Immature natural killer cell (primary cell): Measurements from ENCODE around the gene IL6. TPM values are rescaled to one million over a fixed set of nuclear protein-coding genes. Genes with fewer than 3 reads are reported as not detected.

Source experiments
- DNase-seq, 3 donors: peaks; one replicate each; pipeline ENCODE4 v3.0.0; 2022; ENCODE audit warnings: mixed read lengths in 1 of 3
- H3K27ac Mint-ChIP-seq, 6 donors: one replicate each; pipeline ENCODE4 v1.8.0; 2020; ENCODE audit warnings: mixed read lengths in 6 of 6, mild to moderate bottlenecking in 5 of 6, inconsistent platforms in 4 of 6, moderate library complexity in 3 of 6
- H3K27me3 Mint-ChIP-seq, 3 donors: one replicate each; pipeline ENCODE4 v1.8.0; 2020 to 2021; ENCODE audit warnings: low read depth in 3 of 3, mild to moderate bottlenecking in 3 of 3, mixed read lengths in 3 of 3, moderate library complexity in 3 of 3, inconsistent platforms in 1 of 3
- H3K36me3 Mint-ChIP-seq, 3 donors: one replicate each; pipeline ENCODE4 v1.8.0; 2020; ENCODE audit warnings: mixed read lengths in 3 of 3, inconsistent platforms in 2 of 3, mild to moderate bottlenecking in 2 of 3
- H3K4me1 Mint-ChIP-seq, 2 donors: one replicate each; pipeline ENCODE4 v1.8.0; 2020; ENCODE audit warnings: inconsistent platforms in 2 of 2, mild to moderate bottlenecking in 2 of 2, mixed read lengths in 2 of 2, moderate library complexity in 1 of 2
- H3K4me3 Mint-ChIP-seq, 5 donors: one replicate each; pipeline ENCODE4 v1.8.0; 2020; ENCODE audit warnings: mild to moderate bottlenecking in 5 of 5, mixed read lengths in 5 of 5, inconsistent platforms in 3 of 5, moderate library complexity in 3 of 5
- H3K9me3 Mint-ChIP-seq, 6 donors: one replicate each; pipeline ENCODE4 v1.8.0; 2020; ENCODE audit warnings: mild to moderate bottlenecking in 6 of 6, mixed read lengths in 6 of 6, inconsistent platforms in 4 of 6, moderate library complexity in 3 of 6
- polyA plus RNA-seq, 3 donors: library from polyadenylated mRNA; unstranded; fragments of 300-500 nt; fragmentation: Illumina TruSeq; gene quantifications; one replicate each; pipeline ENCODE4 v1.2.3, GENCODE V29; 2021

Gene IL6
- polyA plus RNA-seq, 3 donors from 2014 or later, result not detected

- DNase-seq, result no peak
- H3K27me3 Mint-ChIP-seq, result peaks cover 0 to 2% (median 2%) of the 10 kb centered on the region in 3 donors
- no peak overlapping the region for H3K27ac Mint-ChIP-seq
- no peaks in the 10 kb centered on the region for H3K9me3 Mint-ChIP-seq
- no peaks in the 10 kb centered on the region for H3K4me1 Mint-ChIP-seq
- H3K4me3 Mint-ChIP-seq, result no peak overlapping the region
- no peaks in the 10 kb centered on the region for H3K36me3 Mint-ChIP-seq
These were observed 17.1 kb upstream of the IL6 start for GRCh38 chr7:22709857-22710256.

- Mint-ChIP-seq H3K36me3 (no peaks in the 10 kb centered on the region), H3K9me3 (no peaks in the 10 kb centered on the region), H3K27ac (no peak overlapping the region), H3K27me3 (peaks cover 2 to 7% (median 3%) of the 10 kb centered on the region in 3 donors), H3K4me3 (no peak overlapping the region), H3K4me1 (no peaks in the 10 kb centered on the region)
- DNase-seq, result no peak
These were observed 14.0 kb upstream of the IL6 start for GRCh38 chr7:22712999-22713398.

GRCh38 chr7:22713463-22713862 lies 13.5 kb upstream of the IL6 start:
- Mint-ChIP-seq H3K4me3 (no peak overlapping the region), H3K36me3 (no peaks in the 10 kb centered on the region), H3K4me1 (no peaks in the 10 kb centered on the region), H3K27me3 (peaks cover 2 to 7% (median 3%) of the 10 kb centered on the region in 3 donors), H3K27ac (no peak overlapping the region), H3K9me3 (no peaks in the 10 kb centered on the region)
- DNase-seq, result no peak

DNA sequence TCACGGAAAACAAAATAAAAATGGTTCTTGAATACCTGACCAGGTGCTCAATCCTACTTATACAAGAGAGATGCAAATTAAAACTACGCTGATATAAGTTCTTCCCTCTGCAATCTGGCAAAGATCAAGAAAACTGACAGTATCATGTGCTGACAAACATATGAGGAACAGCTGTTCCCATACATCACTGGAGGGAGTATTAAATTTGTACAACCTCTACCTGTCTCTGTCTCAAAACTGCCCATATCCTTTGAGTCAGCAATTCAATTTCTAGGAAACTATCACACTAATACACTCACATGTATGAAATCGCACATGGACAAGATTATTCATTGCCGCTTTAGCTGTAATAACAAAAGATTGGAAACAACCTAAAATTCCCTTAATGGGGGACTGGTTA lies 11.0 kb upstream of the IL6 start:
- no peaks in the 10 kb centered on the region for H3K9me3 Mint-ChIP-seq
- no peaks in the 10 kb centered on the region for H3K4me1 Mint-ChIP-seq
- peaks cover 2 to 5% (median 3%) of the 10 kb centered on the region in 3 donors for H3K27me3 Mint-ChIP-seq
- H3K4me3 Mint-ChIP-seq, result no peak overlapping the region
- no peaks in the 10 kb centered on the region for H3K36me3 Mint-ChIP-seq
- DNase-seq, result no peak
- no peak overlapping the region for H3K27ac Mint-ChIP-seq

DNA sequence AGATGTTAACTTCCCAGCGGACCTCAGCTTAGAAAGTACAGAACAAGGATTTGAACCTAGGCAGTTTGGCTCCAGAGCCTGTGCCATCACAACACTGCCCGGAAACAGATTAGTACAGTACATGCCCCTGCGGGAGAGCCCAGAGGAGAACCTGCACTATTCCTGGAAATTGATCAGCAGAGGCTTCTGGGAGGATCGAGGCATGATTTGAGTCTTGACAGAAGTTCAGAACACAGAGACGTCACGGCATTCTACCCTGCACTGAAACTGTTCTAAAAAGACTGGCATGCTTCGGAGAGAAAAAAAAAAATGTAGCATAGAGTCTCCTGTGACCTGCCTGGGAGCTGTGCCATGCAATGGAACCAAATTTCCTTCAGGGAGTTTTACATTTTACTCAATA lies 9.2 kb upstream of the IL6 start:
- H3K27me3 Mint-ChIP-seq, result peaks cover 2 to 5% (median 3%) of the 10 kb centered on the region in 3 donors

DNA sequence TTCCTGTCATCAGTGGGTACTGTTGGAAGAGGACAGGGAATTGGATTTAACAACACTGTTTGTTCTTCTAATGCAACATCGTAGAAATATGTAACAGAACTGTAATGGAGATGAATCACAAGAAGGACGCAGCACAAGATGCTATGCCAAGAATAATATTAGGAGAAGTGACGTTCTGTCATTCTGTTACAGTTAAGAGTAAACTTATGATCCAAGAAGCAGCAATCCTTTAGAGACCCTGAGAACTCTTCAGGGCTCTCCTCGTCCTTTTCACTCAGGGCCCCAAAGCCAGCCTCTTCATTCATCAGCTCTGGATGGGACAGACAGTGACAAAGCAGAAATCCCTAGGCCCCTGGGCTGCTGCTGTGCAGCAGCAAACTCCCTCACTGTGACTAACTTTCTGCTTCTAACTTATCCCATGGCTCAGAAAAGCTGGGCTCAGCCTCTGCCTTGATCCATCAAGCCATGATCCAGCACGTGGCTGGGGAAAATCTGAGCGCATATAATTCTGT lies 8.7 kb upstream of the IL6 start:
- Mint-ChIP-seq H3K4me3 (no peak overlapping the region), H3K4me1 (no peaks in the 10 kb centered on the region), H3K27me3 (peaks cover 2 to 5% (median 3%) of the 10 kb centered on the region in 3 donors), H3K9me3 (no peaks in the 10 kb centered on the region), H3K27ac (no peak overlapping the region), H3K36me3 (no peaks in the 10 kb centered on the region)
- no peak for DNase-seq

More for the DNA sequence above, 9.2 kb upstream of the IL6 start:
- Mint-ChIP-seq H3K4me1 (no peaks in the 10 kb centered on the region), H3K27ac (no peak overlapping the region), H3K36me3 (no peaks in the 10 kb centered on the region), H3K4me3 (no peak overlapping the region), H3K9me3 (no peaks in the 10 kb centered on the region)
- no peak for DNase-seq

DNA sequence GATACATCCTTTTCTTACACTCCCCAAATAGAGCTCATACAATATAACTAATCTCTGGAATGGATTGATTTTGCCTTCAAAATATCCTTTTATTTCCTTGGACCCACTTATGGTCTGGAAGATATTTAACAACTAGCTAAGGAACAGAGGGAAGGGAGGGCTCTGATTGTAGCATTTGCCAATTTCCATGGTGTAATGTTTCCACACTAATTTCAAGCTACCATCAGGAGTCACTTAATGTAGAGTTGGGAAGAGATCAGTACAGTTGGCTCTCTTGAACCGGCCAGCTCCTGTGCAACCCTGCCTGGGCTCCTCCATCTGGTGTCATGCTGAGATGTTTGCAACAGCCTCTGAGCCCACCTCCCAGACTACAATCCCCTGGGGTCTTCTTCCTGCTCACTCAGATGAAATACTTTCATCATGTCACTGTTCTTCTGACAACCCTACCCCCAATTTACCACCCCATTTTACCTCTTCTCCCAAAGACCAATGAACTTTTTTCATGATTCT lies 8.0 kb upstream of the IL6 start:
- no peaks in the 10 kb centered on the region for H3K9me3 Mint-ChIP-seq

DNA sequence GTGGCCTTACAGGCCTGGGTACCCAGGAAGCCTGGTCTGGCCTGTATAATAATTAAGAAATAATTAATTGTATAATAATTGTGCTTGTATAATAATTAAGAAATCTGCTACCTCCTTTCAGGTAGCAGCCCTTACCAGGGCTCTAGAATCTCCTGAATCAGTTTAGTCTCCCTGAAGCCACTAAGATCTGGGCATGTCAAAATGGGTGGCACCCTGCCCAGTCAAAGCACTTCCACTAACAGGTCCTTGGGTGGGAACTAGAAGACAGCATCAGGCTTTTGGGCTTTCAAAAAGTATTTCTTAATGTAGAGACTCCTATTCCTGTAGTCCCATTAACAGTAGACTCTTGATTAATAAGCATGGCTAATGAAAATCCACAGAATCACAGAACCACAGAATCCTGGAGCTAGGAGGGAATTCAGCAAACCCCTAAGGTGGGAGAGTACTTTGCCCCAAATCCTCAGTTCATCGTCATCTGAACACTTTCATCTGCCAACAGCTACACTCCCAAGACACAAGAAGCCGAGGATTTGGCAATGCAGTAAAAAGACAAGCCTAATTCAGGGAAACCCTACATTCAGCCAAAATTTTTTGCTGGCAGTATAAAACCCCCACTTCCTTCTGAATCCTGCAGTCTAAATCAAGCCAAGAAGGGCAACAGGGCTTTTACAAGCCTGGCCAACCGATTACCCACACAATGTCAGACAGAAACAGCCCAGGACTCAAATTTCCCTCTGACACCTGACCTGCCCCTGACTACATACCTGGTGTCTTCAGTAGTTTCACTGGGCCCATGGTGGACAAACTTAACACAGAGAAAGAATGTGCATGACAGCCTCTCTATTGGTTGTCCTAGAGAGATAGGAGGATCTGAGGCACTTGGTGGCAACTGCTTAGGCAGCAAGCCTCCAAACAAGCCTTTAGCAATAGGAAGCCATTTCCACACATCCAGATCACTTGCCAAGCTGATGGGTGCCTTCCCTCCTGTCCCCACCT lies 5.9 kb upstream of the IL6 start:
- no peaks in the 10 kb centered on the region for H3K9me3 Mint-ChIP-seq

More for the DNA sequence above, 8.0 kb upstream of the IL6 start:
- H3K36me3 Mint-ChIP-seq, result no peaks in the 10 kb centered on the region
- H3K27ac Mint-ChIP-seq, result no peak overlapping the region
- no peaks in the 10 kb centered on the region for H3K4me1 Mint-ChIP-seq
- DNase-seq, result no peak
- H3K4me3 Mint-ChIP-seq, result no peak overlapping the region
- peaks cover 2 to 5% (median 3%) of the 10 kb centered on the region in 3 donors for H3K27me3 Mint-ChIP-seq

DNA sequence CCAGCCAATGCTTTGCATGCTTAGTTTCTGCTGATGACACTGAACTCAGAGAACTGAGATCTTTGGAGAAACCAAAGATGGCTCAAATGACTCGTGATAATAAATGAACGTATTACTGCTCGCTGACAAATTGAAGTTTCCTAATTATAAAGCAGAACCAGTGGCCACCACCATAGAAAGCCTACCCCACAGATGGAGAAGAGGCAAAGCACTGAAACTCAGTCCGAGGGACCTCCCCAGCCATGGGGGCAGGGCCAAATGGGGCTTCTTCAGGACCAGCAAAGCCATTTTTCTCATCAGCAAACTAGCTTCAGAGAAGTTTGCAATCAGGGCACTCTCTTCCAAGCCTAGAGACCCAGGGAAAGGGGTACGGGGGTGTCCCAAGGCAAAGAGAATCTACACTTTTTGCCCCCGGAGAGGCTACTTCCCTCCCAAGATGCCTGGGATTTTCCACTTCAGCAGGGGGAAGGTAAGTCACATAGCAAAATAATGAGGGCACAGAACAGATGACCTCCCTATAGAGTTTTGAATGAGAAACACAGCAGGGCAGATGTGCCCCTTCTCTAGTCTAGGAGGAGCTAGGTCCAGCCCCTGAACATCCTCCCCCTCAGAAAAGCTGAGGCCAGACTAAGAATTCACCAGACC lies 4.3 kb upstream of the IL6 start:
- Mint-ChIP-seq H3K36me3 (no peaks in the 10 kb centered on the region), H3K27me3 (peaks cover 4 to 8% (median 7%) of the 10 kb centered on the region in 3 donors), H3K4me3 (no peak overlapping the region), H3K9me3 (no peaks in the 10 kb centered on the region), H3K4me1 (peaks cover 13 to 14% of the 10 kb centered on the region in 2 donors), H3K27ac (no peak overlapping the region)
- no peak for DNase-seq

More for the DNA sequence above, 5.9 kb upstream of the IL6 start:
- Mint-ChIP-seq H3K36me3 (no peaks in the 10 kb centered on the region), H3K27me3 (peaks cover 2 to 9% (median 3%) of the 10 kb centered on the region in 3 donors), H3K27ac (no peak overlapping the region), H3K4me3 (no peak overlapping the region), H3K4me1 (peaks cover 3% of the 10 kb centered on the region in 2 donors)
- DNase-seq, result no peak

GRCh38 chr7:22723181-22723601 lies 3.8 kb upstream of the IL6 start:
- H3K36me3 Mint-ChIP-seq, result no peaks in the 10 kb centered on the region
- H3K4me1 Mint-ChIP-seq, result peaks cover 13 to 14% of the 10 kb centered on the region in 2 donors
- H3K27ac Mint-ChIP-seq, result no peak overlapping the region
- H3K27me3 Mint-ChIP-seq, result peaks cover 4 to 8% (median 7%) of the 10 kb centered on the region in 3 donors
- no peak for DNase-seq
- H3K4me3 Mint-ChIP-seq, result no peak overlapping the region
- no peaks in the 10 kb centered on the region for H3K9me3 Mint-ChIP-seq

DNA sequence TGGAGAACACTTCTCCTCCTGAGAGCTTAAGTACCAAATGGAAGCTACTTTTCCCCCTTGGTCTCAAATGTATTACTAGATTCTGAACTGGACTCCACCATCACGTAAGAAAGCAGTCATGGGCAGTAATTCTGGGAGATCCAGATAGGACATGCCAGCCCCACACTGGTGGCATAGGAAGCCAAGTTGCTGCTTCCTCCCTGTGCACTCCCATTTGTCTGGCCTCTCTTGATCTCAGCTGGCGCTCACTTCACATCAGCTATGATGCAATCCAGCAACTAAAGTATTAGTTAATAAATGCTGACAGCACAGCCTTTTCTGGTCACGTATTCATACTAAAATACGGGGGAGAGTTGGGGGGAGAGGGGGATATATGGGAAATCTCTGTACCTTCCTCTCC lies 3.4 kb upstream of the IL6 start:
- peaks cover 13 to 14% of the 10 kb centered on the region in 2 donors for H3K4me1 Mint-ChIP-seq

DNA sequence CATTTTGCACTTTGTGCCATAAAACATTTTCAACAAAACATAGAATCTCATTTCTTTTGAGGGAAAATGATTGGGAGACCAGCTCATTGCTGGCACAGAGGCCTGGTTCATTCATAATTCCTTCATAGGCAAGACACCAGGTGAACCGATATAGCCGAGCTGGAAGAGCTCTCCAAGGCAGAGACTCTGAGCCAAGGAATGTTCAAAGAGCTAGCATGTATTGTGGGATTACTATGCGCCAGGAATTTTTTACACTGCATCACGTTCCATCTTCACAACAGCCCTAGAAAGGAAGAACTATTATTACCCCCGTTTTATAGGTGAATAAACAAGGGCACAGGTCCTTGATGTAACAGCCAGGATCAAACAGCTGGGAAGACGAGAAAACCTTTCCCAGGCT lies 2.1 kb upstream of the IL6 start:
- Mint-ChIP-seq H3K27ac (no peak overlapping the region), H3K9me3 (no peaks in the 10 kb centered on the region), H3K36me3 (no peaks in the 10 kb centered on the region), H3K4me1 (peaks cover 13 to 14% of the 10 kb centered on the region in 2 donors), H3K4me3 (no peak overlapping the region), H3K27me3 (peaks cover 4 to 8% (median 6%) of the 10 kb centered on the region in 3 donors)
- DNase-seq, result no peak

More for the DNA sequence above, 3.4 kb upstream of the IL6 start:
- H3K27me3 Mint-ChIP-seq, result peaks cover 4 to 8% (median 7%) of the 10 kb centered on the region in 3 donors
- no peak overlapping the region for H3K27ac Mint-ChIP-seq
- DNase-seq, result no peak
- H3K4me3 Mint-ChIP-seq, result no peak overlapping the region
- no peaks in the 10 kb centered on the region for H3K36me3 Mint-ChIP-seq
- no peaks in the 10 kb centered on the region for H3K9me3 Mint-ChIP-seq

DNA sequence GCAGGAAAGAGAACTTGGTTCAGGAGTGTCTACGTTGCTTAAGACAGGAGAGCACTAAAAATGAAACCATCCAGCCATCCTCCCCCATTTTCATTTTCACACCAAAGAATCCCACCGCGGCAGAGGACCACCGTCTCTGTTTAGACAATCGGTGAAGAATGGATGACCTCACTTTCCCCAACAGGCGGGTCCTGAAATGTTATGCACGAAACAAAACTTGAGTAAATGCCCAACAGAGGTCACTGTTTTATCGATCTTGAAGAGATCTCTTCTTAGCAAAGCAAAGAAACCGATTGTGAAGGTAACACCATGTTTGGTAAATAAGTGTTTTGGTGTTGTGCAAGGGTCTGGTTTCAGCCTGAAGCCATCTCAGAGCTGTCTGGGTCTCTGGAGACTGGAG lies 1.4 kb upstream of the IL6 start:
- H3K27ac Mint-ChIP-seq, result no peak overlapping the region
- no peaks in the 10 kb centered on the region for H3K36me3 Mint-ChIP-seq
- H3K4me1 Mint-ChIP-seq, result peaks cover 13 to 14% of the 10 kb centered on the region in 2 donors
- H3K27me3 Mint-ChIP-seq, result peaks cover 4 to 8% (median 6%) of the 10 kb centered on the region in 3 donors
- no peaks in the 10 kb centered on the region for H3K9me3 Mint-ChIP-seq
- DNase-seq, result no peak
- H3K4me3 Mint-ChIP-seq, result no peak overlapping the region
